H1 (cell line): ENCODE data around the gene FBLN5. TPM values are rescaled to one million over a fixed set of nuclear protein-coding genes. Genes with fewer than 3 reads are reported as not detected.

ENCODE experiments used
- CTCF ChIA-PET: fragments of 300-600 bp; sonication (Branson Sonifier 250); formaldehyde crosslinking; loops from one replicate; lab custom pipeline; 2021; ENCODE audit not compliant: partially characterized antibody; lab: Charles Lee
- POLR2A ChIA-PET: fragments of 300-600 bp; sonication (Branson Sonifier 250); formaldehyde crosslinking; loops from one replicate; lab custom pipeline; 2021; ENCODE audit warnings: inconsistent platforms; ENCODE audit not compliant: partially characterized antibody; lab: Charles Lee
- DNase-seq, 2 experiments: peaks; one replicate each; pipeline versions ENCODE4 v3.0.0 to v3.0.0-alpha.2; 2010 to 2022; ENCODE audit warnings: low spot score in 2 of 2, low read depth in 1 of 2, mixed read lengths in 1 of 2
- FAIRE-seq: peaks from 2 replicates; lab custom pipeline; 2011; peaks lifted over from hg19 to GRCh38; lab: Jason Lieb, UNC
- H2AFZ ChIP-seq: 2 replicates; pipeline ENCODE4 v1.8.1; 2012; ENCODE audit warnings: low read length, inconsistent platforms
- H2AK5ac ChIP-seq: 2 replicates; pipeline ENCODE4 v1.6.1; 2013; ENCODE audit warnings: low read depth, low read length
- H2BK120ac ChIP-seq: replicated peaks from 2 replicates; pipeline ENCODE3; 2013; ENCODE audit warnings: low read depth, low read length, inconsistent platforms
- H2BK12ac ChIP-seq: 2 replicates; pipeline ENCODE4 v1.6.1; 2013; ENCODE audit warnings: low read depth, low read length
- H2BK15ac ChIP-seq: 2 replicates; pipeline ENCODE4 v1.6.1; 2013; ENCODE audit warnings: low read length
- H2BK20ac ChIP-seq: 2 replicates; pipeline ENCODE4 v1.6.1; 2013; ENCODE audit warnings: low read length
- H2BK5ac ChIP-seq: 2 replicates; pipeline ENCODE4 v1.6.1; 2013; ENCODE audit warnings: low read depth, low read length
- H3K14ac ChIP-seq: 2 replicates; pipeline ENCODE4 v1.6.1; 2013; ENCODE audit warnings: inconsistent platforms; ENCODE audit not compliant: insufficient read length
- H3K18ac ChIP-seq: 2 replicates; pipeline ENCODE4 v1.6.1; 2013; ENCODE audit warnings: low read length; ENCODE audit errors: extremely low read depth
- H3K23ac ChIP-seq: 2 replicates; pipeline ENCODE4 v1.6.1; 2013; ENCODE audit warnings: inconsistent platforms; ENCODE audit not compliant: insufficient read length
- H3K23me2 ChIP-seq: 2 replicates; pipeline ENCODE4 v1.6.1; 2013; ENCODE audit warnings: low read depth, low read length
- H3K27ac ChIP-seq: 2 replicates; pipeline ENCODE4 v1.6.1; 2011; ENCODE audit warnings: low read depth, low read length, inconsistent platforms
- H3K27me3 ChIP-seq, 4 experiments: replicated peaks in 1 of 4; 1 replicate in 1 of 4; 2 replicates in 3 of 4; pipeline versions ENCODE4 v1.6.1 to v1.8.1; 2011 to 2013; ENCODE audit warnings: low read length in 3 of 4, mild to moderate bottlenecking in 3 of 4, inconsistent platforms in 2 of 4, mixed read lengths in 2 of 4, moderate library complexity in 1 of 4; ENCODE audit not compliant: control insufficient read depth in 3 of 4, insufficient read depth in 3 of 4; ENCODE audit errors: extremely low read depth in 1 of 4
- H3K36me3 ChIP-seq, 4 experiments: 2 replicates each; pipeline versions ENCODE4 v1.6.1 to v1.8.1; 2011 to 2013; ENCODE audit warnings: mild to moderate bottlenecking in 4 of 4, low read length in 3 of 4, moderate library complexity in 2 of 4, control low read depth in 1 of 4, inconsistent platforms in 1 of 4; ENCODE audit not compliant: insufficient read depth in 4 of 4, control insufficient read depth in 2 of 4
- H3K4ac ChIP-seq: replicated peaks from 2 replicates; pipeline ENCODE3; 2013; ENCODE audit warnings: low read length, low read depth, mixed read lengths, inconsistent platforms; ENCODE audit not compliant: insufficient read length
- H3K4me1 ChIP-seq, 4 experiments: replicated peaks in 1 of 4; 1 replicate in 1 of 4; 2 replicates in 3 of 4; pipeline versions ENCODE4 v1.6.1 to v1.8.1; 2011 to 2013; ENCODE audit warnings: low read length in 3 of 4, inconsistent platforms in 2 of 4, mixed read lengths in 1 of 4; ENCODE audit not compliant: insufficient read depth in 4 of 4, control insufficient read depth in 3 of 4
- H3K4me2 ChIP-seq, 2 experiments: 2 replicates each; pipeline versions ENCODE4 v1.6.1 to v1.8.1; 2011 to 2013; ENCODE audit warnings: low read depth in 2 of 2, low read length in 2 of 2, control low read depth in 1 of 2, inconsistent platforms in 1 of 2, mild to moderate bottlenecking in 1 of 2; ENCODE audit not compliant: insufficient read depth in 1 of 2
- H3K4me3 ChIP-seq, 4 experiments: fragments of 200-600, 300-600 bp in 1 of 4; sonication (generic), shearing (Covaris generic), sonication (Bioruptor Twin) in 1 of 4; 2 replicates each; pipeline versions ENCODE4 v1.5.1 to v1.8.1; 2011 to 2016; ENCODE audit warnings: low read length in 4 of 4, low read depth in 3 of 4, control low read depth in 2 of 4, inconsistent platforms in 2 of 4, mild to moderate bottlenecking in 2 of 4, mixed read lengths in 1 of 4, moderate library complexity in 1 of 4; ENCODE audit not compliant: insufficient read depth in 2 of 4; ENCODE audit errors: extremely low read depth in 1 of 4
- H3K56ac ChIP-seq: replicated peaks from 2 replicates; pipeline ENCODE3; 2013; ENCODE audit warnings: low read depth, mild to moderate bottlenecking, mixed read lengths, low read length, inconsistent platforms; ENCODE audit not compliant: insufficient read length
- H3K79me1 ChIP-seq: 2 replicates; pipeline ENCODE4 v1.6.1; 2013; ENCODE audit warnings: low read depth, low read length, control low read depth
- H3K79me2 ChIP-seq, 2 experiments: 2 replicates each; pipeline versions ENCODE4 v1.6.1 to v1.8.1; 2012 to 2013; ENCODE audit warnings: low read length in 2 of 2, mild to moderate bottlenecking in 2 of 2, inconsistent platforms in 1 of 2; ENCODE audit not compliant: insufficient read depth in 2 of 2, control insufficient read depth in 1 of 2
- H3K9ac ChIP-seq, 4 experiments: replicated peaks in 1 of 4; 1 replicate in 1 of 4; 2 replicates in 3 of 4; pipeline versions ENCODE4 v1.6.1 to v1.8.1; 2011 to 2013; ENCODE audit warnings: low read depth in 3 of 4, low read length in 3 of 4, control low read depth in 2 of 4, mild to moderate bottlenecking in 2 of 4, moderate library complexity in 2 of 4, inconsistent platforms in 1 of 4; ENCODE audit errors: extremely low read depth in 1 of 4
- H3K9me3 ChIP-seq, 2 experiments: 2 replicates each; pipeline versions ENCODE4 v1.6.1 to v1.8.1; 2012 to 2013; ENCODE audit warnings: mild to moderate bottlenecking in 2 of 2, moderate library complexity in 2 of 2, control low read depth in 1 of 2, inconsistent platforms in 1 of 2, low read depth in 1 of 2, low read length in 1 of 2, mixed read lengths in 1 of 2; ENCODE audit not compliant: insufficient read depth in 2 of 2
- H4K20me1 ChIP-seq, 2 experiments: replicated peaks in 1 of 2; 2 replicates each; pipeline versions ENCODE3 to v1.8.1; 2011 to 2013; ENCODE audit warnings: inconsistent platforms in 2 of 2, low read length in 2 of 2, mild to moderate bottlenecking in 1 of 2; ENCODE audit not compliant: insufficient read depth in 2 of 2, control insufficient read depth in 1 of 2
- H4K5ac ChIP-seq: 2 replicates; pipeline ENCODE4 v1.6.1; 2013; ENCODE audit warnings: low read length, low read depth, mixed read lengths, inconsistent platforms; ENCODE audit not compliant: insufficient read length
- H4K8ac ChIP-seq: 2 replicates; pipeline ENCODE4 v1.8.0; 2013; ENCODE audit warnings: mild to moderate bottlenecking, moderate library complexity, low read length, inconsistent platforms; ENCODE audit not compliant: insufficient read depth; ENCODE audit errors: extremely low read depth
- H4K91ac ChIP-seq: replicated peaks from 2 replicates; pipeline ENCODE3; 2013; ENCODE audit warnings: low read length, mixed read lengths, inconsistent platforms; ENCODE audit not compliant: insufficient read length
- EP300 ChIP-seq, 2 experiments: IDR thresholded peaks; 1 replicate in 1 of 2; 2 replicates in 1 of 2; pipeline ENCODE4 v1.6.1; 2011 to 2012; ENCODE audit warnings: low read depth in 2 of 2, low read length in 2 of 2, mild to moderate bottlenecking in 2 of 2, borderline replicate concordance in 1 of 2, inconsistent platforms in 1 of 2, moderate library complexity in 1 of 2
- POU5F1 ChIP-seq: IDR thresholded peaks from 2 replicates; pipeline ENCODE4 v1.6.1; 2011; ENCODE audit warnings: low read depth, mild to moderate bottlenecking, low read length, moderate library complexity
- TEAD4 ChIP-seq: IDR thresholded peaks from 2 replicates; pipeline ENCODE4 v1.6.1; 2012; ENCODE audit warnings: low read depth, low read length, inconsistent platforms, mixed read lengths
- USF2 ChIP-seq: IDR thresholded peaks from 2 replicates; pipeline ENCODE4 v1.6.1; 2011; ENCODE audit warnings: low read length, improper control_type of control experiment
- WGBS, 2 experiments: shearing (Covaris generic) in 1 of 2; methylation state at CpG; one replicate each; pipeline versions ENCODE4 v1.1.6 to v1.1.7; 2013 to 2015; ENCODE audit warnings: low lambda C conversion rate in 2 of 2, mixed read lengths in 2 of 2, inconsistent platforms in 1 of 2, low coverage in 1 of 2, missing lambda C conversion rate in 1 of 2; ENCODE audit not compliant: insufficient replicate concordance in 2 of 2, insufficient coverage in 1 of 2, insufficient read length in 1 of 2; ENCODE audit errors: extremely low coverage in 1 of 2, missing lambda C conversion rate in 1 of 2; 5-methylcytosine and 5-hydroxymethylcytosine counted together
- polyA plus RNA-seq, 7 experiments: library from polyadenylated mRNA; depleted of rRNA in 3 of 7; stranded (reverse) in 5 of 7; unstranded in 2 of 7; fragments of >200 nt in 5 of 7; fragments of 200-250 nt in 2 of 7; gene quantifications; 1 replicate in 5 of 7; 2 replicates in 1 of 7; 4 replicates in 1 of 7; pipeline versions ENCODE4 v1.2.1 to v1.2.3, GENCODE V29; 2011 to 2013; ENCODE audit warnings: missing spikeins in 2 of 7, mixed read lengths in 2 of 7
- total RNA-seq: library from RNA; stranded (reverse); fragmentation: NEBNext Ultra II Directional; extraction: Animal tissue kit (Norgen Biotek cat#: 25700); gene quantifications from 2 replicates; pipeline ENCODE4 v1.2.1, GENCODE V29; 2021

FBLN5 gene
- total and polyA plus RNA-seq, 2 of the 8 experiments (the other 6 are each of a cell fraction or from before 2014, with no cell fraction given), result 0.88 to 3.5 TPM

- H3K18ac ChIP-seq, result no peak overlapping the region
- no peaks in the 10 kb centered on the region for H3K79me2 ChIP-seq
- DNase-seq, result no peak
- peaks cover 0 to 2% of the 10 kb centered on the region in 2 experiments for H4K20me1 ChIP-seq
- FAIRE-seq, result no peak
- no peak overlapping the region for H3K27ac ChIP-seq
- H3K9me3 ChIP-seq, result no peaks in the 10 kb centered on the region
- POLR2A ChIA-PET, result no interaction called here
- no peaks in the 10 kb centered on the region for H3K23me2 ChIP-seq
- H2BK15ac ChIP-seq, result 0 out of 2 replicates have a peak overlapping the region, but pooled peaks have one; percentile 50
- H3K27me3 ChIP-seq, result peaks cover 0 to 1% (median 0%) of the 10 kb centered on the region in 4 experiments; a peak in 1 of 7 replicates
- no peak overlapping the region for H3K4me3 ChIP-seq
- H4K5ac ChIP-seq, result no peak overlapping the region
- H3K23ac ChIP-seq, result no peak overlapping the region
- no peak overlapping the region for H3K56ac ChIP-seq
- TF ChIP-seq POU5F1 (no peak), USF2 (no peak), TEAD4 (no peak), EP300 (IDR thresholded peaks at IDR 0.05; ENCODE audit: borderline replicate concordance in 1 of 2, low read depth in 2 of 2, low read length in 2 of 2) (no peak)
- TF ChIP-seq, all 59 proteins: peak for 0
- H2BK5ac ChIP-seq, result no peak overlapping the region
- H2AFZ ChIP-seq, result no peak overlapping the region
- no peak overlapping the region for H3K14ac ChIP-seq
- 96% methylated on average over 4 of the region's 4 CpGs; no CpG with 5 or more reads in 1 of the 2 experiments for WGBS, 2 experiments
- H3K9ac ChIP-seq, result no peak overlapping the region
- H3K36me3 ChIP-seq, result no peaks in the 10 kb centered on the region
- no peak overlapping the region for H2AK5ac ChIP-seq
- H4K8ac ChIP-seq, result no peak overlapping the region
- no peak overlapping the region for H4K91ac ChIP-seq
- no peak overlapping the region for H2BK120ac ChIP-seq
- peaks cover 0 to 4% (median 1%) of the 10 kb centered on the region in 4 experiments; a peak in 3 of 7 replicates for H3K4me1 ChIP-seq
- no peaks in the 10 kb centered on the region for H3K79me1 ChIP-seq
- no peak overlapping the region for H2BK20ac ChIP-seq
- CTCF ChIA-PET, result interaction anchor here (0.7 to 3.0 kb wide), 12 partner anchors 8 to 481 kb away, joined by 3 to 13 read pairs (median 4); no protein-coding TSS in a partner anchor
- H2BK12ac ChIP-seq, result no peak overlapping the region
- no peak overlapping the region for H3K4ac ChIP-seq
- no peak overlapping the region for H3K4me2 ChIP-seq
Observed at GRCh38 chr14:91899806-91900205, 47.7 kb downstream of the FBLN5 start.
